ENCODE data around the gene BDKRB2. TPM values are rescaled to one million over a fixed set of nuclear protein-coding genes. Genes with fewer than 3 reads are reported as not detected.

Gene BDKRB2
- total RNA-seq, 2 experiments from 2014 or later = 0.12 TPM; not detected in 1

DNA sequence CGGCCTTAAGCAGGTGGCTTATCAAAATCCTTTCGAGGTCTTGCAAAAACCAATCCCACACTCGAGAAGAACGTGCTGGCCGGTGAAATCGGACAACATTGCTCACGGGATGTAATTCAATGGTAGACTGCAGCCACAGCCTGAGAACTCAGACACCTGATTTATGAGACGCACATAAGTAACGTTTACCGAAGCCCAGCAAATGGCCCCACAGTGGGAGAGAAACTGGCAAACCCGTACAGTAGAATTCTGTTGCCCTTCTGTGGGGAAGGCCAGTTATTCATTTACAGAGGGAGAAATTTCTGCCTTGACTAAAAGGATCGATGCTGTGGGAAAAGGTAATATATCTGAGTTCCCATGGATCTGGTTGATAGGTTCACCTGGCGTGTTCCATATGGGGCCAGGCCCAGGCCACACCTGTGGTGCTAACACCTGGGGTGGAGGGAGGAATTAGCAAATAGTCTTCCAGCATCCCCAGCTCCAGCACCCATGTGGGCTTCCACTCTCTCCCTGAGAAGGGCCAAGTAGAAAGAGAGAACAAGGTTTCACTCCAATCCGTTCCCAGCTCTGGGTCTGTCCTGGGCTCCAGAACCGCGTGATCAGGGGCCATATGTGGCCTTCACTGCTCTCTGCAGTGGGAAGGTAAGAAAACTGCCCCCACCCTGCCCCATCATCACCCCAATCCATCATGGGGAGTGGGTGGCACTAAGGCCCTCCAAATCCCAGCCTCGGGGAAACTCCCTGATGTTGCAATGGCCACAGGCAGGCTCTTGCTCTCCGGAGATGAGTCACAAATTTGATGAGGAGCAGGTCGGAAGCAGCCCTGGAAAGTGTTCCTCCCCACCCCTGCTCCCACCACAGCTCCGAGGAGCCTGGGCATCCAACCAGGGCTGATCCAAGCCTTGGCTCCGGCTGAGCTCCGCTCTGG, 64.1 kb downstream of the BDKRB2 start:
- no peak overlapping the region for H3K4me3 Mint-ChIP-seq
- DNase-seq = no peak
- intact Hi-C loops (cut with micrococcal nuclease) = no loop called here

DNA sequence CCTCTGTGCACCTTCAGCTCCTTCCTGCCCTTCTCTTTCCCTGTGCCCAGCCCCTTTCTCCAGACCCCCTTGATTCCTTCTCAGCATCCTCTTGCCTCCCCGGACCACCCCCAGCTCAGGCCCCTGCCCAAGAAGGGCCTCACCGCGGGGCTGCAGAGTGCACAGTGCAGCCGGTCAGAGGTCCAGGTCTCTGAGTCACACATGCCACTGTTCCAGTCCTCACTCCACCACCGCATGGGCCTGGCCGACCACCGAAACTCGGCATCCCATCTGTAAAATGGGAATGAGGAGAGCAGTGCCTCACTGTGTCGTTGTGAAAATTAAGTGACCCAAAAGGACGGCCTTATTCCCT, 64.7 kb downstream of the BDKRB2 start:
- H3K4me1 Mint-ChIP-seq (ENCODE audit: low read depth) = no peaks in the 10 kb centered on the region
- ChIA-PET CTCF (no interaction called here), POLR2A (no interaction called here)
- peaks cover 7% of the 10 kb centered on the region for H3K9me3 Mint-ChIP-seq
- no peaks in the 10 kb centered on the region for H3K36me3 Mint-ChIP-seq
- H3K27ac Mint-ChIP-seq = no peak overlapping the region
- no peak overlapping the region for H3K4me3 Mint-ChIP-seq
- H3K27me3 Mint-ChIP-seq = peaks cover 2% of the 10 kb centered on the region
- intact Hi-C loops (cut with micrococcal nuclease) = no loop called here
- no peak for DNase-seq

More for the DNA sequence above, 64.1 kb downstream of the BDKRB2 start:
- POLR2A ChIA-PET = no interaction called here
- no peaks in the 10 kb centered on the region for H3K36me3 Mint-ChIP-seq
- H3K4me1 Mint-ChIP-seq (ENCODE audit: low read depth) = no peaks in the 10 kb centered on the region
- CTCF ChIA-PET = no interaction called here
- peaks cover 7% of the 10 kb centered on the region for H3K9me3 Mint-ChIP-seq
- H3K27ac Mint-ChIP-seq = no peak overlapping the region
- H3K27me3 Mint-ChIP-seq = peaks cover 2% of the 10 kb centered on the region

DNA sequence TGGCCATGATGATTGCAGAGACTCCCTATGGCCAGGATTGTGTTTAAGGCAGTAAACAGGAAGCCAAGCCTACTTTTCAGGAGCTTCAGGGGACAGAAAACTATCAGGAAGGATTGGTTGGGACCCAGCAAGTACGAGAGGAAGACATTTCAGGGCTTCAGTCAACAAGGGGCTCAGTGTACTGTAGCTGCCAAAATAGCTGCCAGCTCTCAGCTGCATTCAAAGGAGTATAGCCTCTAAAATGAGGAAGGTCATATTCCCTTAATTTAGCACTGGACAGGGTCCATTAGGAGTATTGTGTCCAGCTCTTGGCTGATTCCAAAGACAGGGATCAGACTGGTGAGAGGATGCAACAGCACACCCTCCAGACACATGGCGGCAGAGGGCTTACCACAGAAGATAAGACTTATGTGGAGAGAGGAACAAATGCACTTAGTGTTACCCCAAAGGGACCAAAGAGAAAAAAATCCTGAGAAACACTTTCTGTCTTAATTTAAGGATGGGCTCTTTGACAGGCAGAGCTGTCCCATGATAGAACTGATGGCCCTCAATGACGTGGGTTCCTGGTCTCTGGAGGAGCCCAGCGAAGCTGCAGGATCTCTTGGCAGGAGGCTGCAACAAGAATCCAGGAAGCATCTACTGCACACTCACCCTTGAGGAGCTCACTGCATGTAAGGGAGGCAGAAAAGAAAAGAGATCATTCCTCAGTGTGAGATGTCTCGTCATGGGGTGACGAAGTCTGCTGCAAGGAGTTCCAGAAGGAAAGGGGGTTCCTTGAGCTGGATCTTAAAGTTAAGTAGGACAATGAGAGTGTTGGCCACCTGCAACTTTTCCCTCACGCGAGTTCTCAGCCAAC, 66.2 kb downstream of the BDKRB2 start:
- Mint-ChIP-seq H3K27me3 (peaks cover 2% of the 10 kb centered on the region), H3K36me3 (no peaks in the 10 kb centered on the region), H3K4me1 (ENCODE audit: low read depth) (no peaks in the 10 kb centered on the region), H3K4me3 (no peak overlapping the region), H3K9me3 (peaks cover 7% of the 10 kb centered on the region), H3K27ac (no peak overlapping the region)
- intact Hi-C loops (cut with micrococcal nuclease) = no loop called here
- DNase-seq = no peak
- ChIA-PET POLR2A (no interaction called here), CTCF (interaction anchor here (1.0 to 2.1 kb wide), 2 partner anchors 170 to 172 kb away, joined by 4 to 7 read pairs; no protein-coding TSS in a partner anchor)

DNA sequence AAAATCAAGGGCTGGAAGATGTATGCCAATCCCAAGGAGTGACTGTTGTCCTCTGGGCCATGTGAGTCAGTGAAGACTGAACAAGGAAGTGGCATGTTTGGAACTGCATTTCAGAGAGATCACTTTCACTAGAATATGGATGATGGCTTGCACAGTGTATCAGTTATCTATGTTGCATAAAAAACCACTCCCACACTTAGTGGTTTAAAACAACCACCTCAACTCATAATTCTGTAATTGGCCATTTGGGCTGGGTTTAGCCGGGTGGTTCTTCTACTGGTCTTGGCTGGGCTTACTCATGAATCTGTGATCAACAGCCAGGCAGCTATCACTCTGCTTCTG, 66.8 kb downstream of the BDKRB2 start:
- peaks cover 1% of the 10 kb centered on the region for H3K27me3 Mint-ChIP-seq
- H3K36me3 Mint-ChIP-seq = no peaks in the 10 kb centered on the region
- H3K4me1 Mint-ChIP-seq (ENCODE audit: low read depth) = no peaks in the 10 kb centered on the region
- CTCF ChIA-PET = interaction anchor here (2.1 kb wide), 1 partner anchor 171 kb away, joined by 7 read pairs; no protein-coding TSS in a partner anchor
- H3K4me3 Mint-ChIP-seq = no peak overlapping the region
- intact Hi-C loops (cut with micrococcal nuclease) = no loop called here
- no peak for DNase-seq
- POLR2A ChIA-PET = no interaction called here
- peaks cover 7% of the 10 kb centered on the region for H3K9me3 Mint-ChIP-seq
- H3K27ac Mint-ChIP-seq = no peak overlapping the region

DNA sequence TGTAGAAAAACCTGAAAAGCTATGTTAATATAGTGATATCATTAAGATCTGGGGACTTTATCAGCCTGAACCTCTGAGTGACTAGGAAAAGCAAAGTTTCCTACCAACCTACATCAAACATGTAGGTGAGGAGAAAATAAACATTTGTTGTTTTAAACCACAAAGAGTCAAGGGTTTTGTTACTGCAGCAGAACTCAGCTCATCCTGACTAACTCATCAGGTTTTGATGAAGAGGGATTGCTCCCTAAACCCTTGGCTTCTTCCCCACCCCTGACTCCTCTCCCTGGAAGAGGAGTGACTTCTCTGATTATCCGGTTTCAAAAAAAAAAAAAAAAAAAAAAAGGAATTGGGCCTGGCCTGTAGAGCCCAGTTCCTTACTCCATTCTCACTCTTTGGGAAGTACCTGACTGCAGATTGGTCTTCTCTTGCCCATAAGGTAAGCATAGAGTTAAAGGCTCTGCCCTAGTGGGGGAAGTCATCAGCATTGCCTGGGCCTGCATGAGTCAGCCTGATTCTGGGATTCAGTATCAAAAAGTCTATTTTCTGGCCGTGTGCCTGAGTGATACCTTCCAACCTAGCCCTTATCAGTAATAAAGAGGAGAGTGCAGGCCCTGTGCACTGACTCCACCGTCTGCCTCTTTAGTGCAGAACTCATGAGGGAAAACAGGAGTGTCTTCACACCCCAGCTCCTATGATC, 68.3 kb downstream of the BDKRB2 start:
- ChIA-PET POLR2A (interaction anchor here (0.7 kb wide), 1 partner anchor 154 kb away, joined by 4 read pairs; no protein-coding TSS in a partner anchor), CTCF (interaction anchor here (0.9 to 6.2 kb wide), 4 partner anchors 10 to 171 kb away, joined by 3 to 61 read pairs (median 4); no protein-coding TSS in a partner anchor)
- no peaks in the 10 kb centered on the region for H3K4me1 Mint-ChIP-seq (ENCODE audit: low read depth)
- H3K4me3 Mint-ChIP-seq = no peak overlapping the region
- no peaks in the 10 kb centered on the region for H3K27me3 Mint-ChIP-seq
- H3K9me3 Mint-ChIP-seq = peaks cover 12% of the 10 kb centered on the region
- H3K27ac Mint-ChIP-seq = no peak overlapping the region
- no peak for DNase-seq
- no peaks in the 10 kb centered on the region for H3K36me3 Mint-ChIP-seq
- intact Hi-C loops (cut with micrococcal nuclease) = no loop called here

DNA sequence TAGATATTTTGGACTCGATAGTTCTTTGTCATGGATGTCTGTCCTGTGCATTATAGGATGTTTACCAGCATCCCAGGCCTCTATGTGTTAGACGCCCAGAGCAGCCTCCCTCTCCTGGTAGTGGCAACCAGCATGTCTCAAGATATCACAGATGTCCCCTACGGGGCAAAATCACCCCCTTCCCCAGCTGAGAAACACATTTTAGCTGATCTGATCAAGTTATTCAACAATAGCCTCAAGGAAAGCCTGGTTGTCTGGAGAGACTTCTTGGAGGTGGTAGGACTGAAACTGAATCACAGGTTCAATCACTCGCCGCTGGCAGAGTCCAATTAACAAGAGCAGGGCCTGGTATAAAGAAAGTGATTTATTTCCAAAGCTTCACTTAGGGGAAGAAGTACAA, 69.0 kb downstream of the BDKRB2 start:
- CTCF ChIA-PET = interaction anchor here (0.9 to 6.2 kb wide), 6 partner anchors 11 to 274 kb away, joined by 3 to 61 read pairs (median 4); no protein-coding TSS in a partner anchor
- intact Hi-C loops (cut with micrococcal nuclease) = no loop called here
- Mint-ChIP-seq H3K4me3 (no peak overlapping the region), H3K36me3 (peaks cover under 1% of the 10 kb centered on the region), H3K4me1 (ENCODE audit: low read depth) (no peaks in the 10 kb centered on the region), H3K27ac (no peak overlapping the region), H3K27me3 (no peaks in the 10 kb centered on the region), H3K9me3 (peaks cover 16% of the 10 kb centered on the region)
- POLR2A ChIA-PET = no interaction called here
- DNase-seq = no peak

DNA sequence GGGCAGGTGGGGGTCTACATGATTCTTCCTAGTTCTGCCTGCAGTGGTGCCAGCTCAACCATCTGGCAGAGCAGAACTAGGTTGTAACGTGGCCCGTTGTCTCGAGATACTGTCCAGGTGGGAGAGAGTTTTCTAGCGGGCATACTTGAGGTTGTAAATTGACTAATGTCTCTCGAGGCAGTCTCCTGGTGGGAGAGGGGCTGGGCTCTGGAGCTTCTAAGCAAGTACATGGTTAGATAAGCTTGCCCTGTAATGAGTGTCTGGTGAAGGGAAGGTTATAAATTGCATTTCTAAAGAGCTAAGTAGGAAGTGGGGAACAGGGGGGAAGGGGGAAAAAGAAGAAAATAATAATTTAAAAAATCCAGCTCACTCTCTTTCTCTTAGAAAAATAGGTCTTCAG, 69.5 kb downstream of the BDKRB2 start:
- no peak overlapping the region for H3K27ac Mint-ChIP-seq
- POLR2A ChIA-PET = no interaction called here
- H3K9me3 Mint-ChIP-seq = peaks cover 19% of the 10 kb centered on the region
- CTCF ChIA-PET = interaction anchor here (1.0 to 6.2 kb wide), 5 partner anchors 12 to 275 kb away, joined by 4 to 61 read pairs (median 4); no protein-coding TSS in a partner anchor
- H3K27me3 Mint-ChIP-seq = no peaks in the 10 kb centered on the region
- no peak overlapping the region for H3K4me3 Mint-ChIP-seq
- no peak for DNase-seq
- H3K4me1 Mint-ChIP-seq (ENCODE audit: low read depth) = no peaks in the 10 kb centered on the region
- H3K36me3 Mint-ChIP-seq = peaks cover 3% of the 10 kb centered on the region
- intact Hi-C loops (cut with micrococcal nuclease) = no loop called here

DNA sequence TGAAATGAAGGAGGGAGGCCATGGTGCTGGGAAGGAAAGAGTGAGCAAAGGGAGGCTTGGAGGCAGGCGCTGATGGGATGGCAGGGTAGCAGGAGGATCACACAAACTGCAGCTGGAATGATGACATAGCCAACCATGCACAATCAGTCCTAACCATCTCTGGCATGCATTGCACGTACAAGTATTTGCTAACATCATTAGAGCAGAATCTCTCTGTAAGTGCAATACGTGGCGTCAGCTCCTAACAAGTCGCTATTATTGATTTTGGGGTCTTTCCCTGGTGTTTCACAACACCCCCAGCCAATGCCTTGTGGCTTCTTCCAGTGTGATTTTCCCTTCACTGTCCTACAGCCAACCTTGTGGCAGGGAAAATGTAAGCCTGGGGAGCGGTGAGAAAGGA, 69.9 kb downstream of the BDKRB2 start:
- no peaks in the 10 kb centered on the region for H3K27me3 Mint-ChIP-seq
- H3K9me3 Mint-ChIP-seq = peaks cover 19% of the 10 kb centered on the region
- no peak overlapping the region for H3K4me3 Mint-ChIP-seq
- CTCF ChIA-PET = interaction anchor here (0.9 to 6.2 kb wide), 9 partner anchors 11 to 275 kb away, joined by 3 to 61 read pairs (median 4); no protein-coding TSS in a partner anchor
- POLR2A ChIA-PET = no interaction called here
- peaks cover 3% of the 10 kb centered on the region for H3K36me3 Mint-ChIP-seq
- intact Hi-C loops (cut with micrococcal nuclease) = no loop called here
- no peaks in the 10 kb centered on the region for H3K4me1 Mint-ChIP-seq (ENCODE audit: low read depth)
- no peak overlapping the region for H3K27ac Mint-ChIP-seq
- no peak for DNase-seq

DNA sequence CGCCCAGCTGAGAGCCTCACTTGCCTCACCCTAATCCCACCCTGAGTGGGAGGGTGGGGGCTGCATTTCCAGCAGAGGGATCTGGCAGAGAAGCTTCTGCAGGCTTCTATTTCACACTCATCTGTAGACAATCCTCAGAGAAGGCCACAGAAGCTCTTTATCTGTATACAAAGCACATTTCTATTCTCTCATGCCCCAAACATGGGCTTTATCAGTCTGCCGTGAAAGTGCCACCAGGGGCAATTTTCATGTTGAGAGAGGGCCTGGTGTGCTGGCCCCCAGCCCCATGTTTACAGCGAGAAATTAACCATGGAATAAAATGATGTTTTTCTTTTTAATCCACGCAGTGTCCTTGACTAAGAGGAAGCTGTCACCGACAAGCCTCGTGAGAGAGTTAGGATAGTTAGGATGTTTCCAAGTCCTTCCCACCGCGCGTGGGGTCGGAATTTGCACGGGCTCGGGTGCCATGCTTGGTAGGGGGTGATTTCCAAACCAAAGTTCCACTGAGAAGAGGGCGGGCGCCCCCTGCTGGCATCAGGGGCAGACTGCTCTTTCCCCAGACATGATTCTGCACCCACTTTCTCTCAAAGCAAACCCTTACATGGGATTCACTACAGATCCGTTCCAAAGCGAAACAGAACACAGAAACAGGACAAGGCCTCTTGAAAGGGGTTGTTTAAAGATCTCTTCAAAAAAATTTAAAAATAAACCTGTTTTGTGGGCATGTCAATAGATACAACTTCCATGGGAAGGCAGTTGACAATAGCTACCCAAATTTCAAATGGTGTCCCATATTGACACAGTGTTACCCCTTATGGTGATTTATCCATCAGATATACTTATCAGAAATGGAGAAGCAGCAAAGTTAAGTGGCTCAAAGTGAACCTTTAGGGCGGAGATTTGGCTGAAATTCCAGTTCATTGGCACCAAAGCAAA, 70.8 kb downstream of the BDKRB2 start:
- POLR2A ChIA-PET = no interaction called here
- H3K27me3 Mint-ChIP-seq = no peaks in the 10 kb centered on the region
- peaks cover 5% of the 10 kb centered on the region for H3K36me3 Mint-ChIP-seq
- CTCF ChIA-PET = interaction anchor here (0.5 to 6.2 kb wide), 18 partner anchors 10 to 716 kb away, joined by 3 to 61 read pairs (median 4); partner anchors contain the start of gene BDKRB1
- H3K27ac Mint-ChIP-seq = no peak overlapping the region
- H3K9me3 Mint-ChIP-seq = peaks cover 19% of the 10 kb centered on the region
- no peak overlapping the region for H3K4me3 Mint-ChIP-seq
- intact Hi-C loops (cut with micrococcal nuclease) = loop anchor here (1.0 to 5.0 kb wide), 2 partner anchors 175 to 278 kb away; no protein-coding TSS in a partner anchor
- no peaks in the 10 kb centered on the region for H3K4me1 Mint-ChIP-seq (ENCODE audit: low read depth)
- peak; percentile 78 for DNase-seq

DNA sequence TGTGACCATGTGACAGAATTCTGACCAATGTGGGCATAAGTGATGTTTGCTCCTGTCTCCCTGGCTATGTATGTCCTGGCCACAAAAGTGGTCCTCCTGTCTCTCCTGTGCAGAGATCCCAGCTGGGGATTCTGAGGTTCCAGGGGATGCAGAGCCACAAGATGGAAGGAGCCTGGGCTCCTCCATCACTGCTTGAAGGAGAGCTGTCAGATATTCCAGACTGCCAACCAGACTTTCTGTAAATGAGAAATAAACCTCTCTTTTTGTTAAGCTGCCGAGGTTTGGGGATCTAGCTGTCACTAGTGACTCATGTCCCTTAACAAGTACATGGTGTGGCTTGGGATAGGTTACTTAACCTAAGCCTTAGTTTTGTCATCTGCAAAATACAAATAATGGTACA, 73.3 kb downstream of the BDKRB2 start:
- ChIA-PET POLR2A (no interaction called here), CTCF (interaction anchor here (6.2 kb wide), 1 partner anchor 176 kb away, joined by 61 read pairs; no protein-coding TSS in a partner anchor)
- Mint-ChIP-seq H3K4me3 (no peak overlapping the region), H3K36me3 (peaks cover 5% of the 10 kb centered on the region), H3K27me3 (no peaks in the 10 kb centered on the region), H3K4me1 (ENCODE audit: low read depth) (no peaks in the 10 kb centered on the region), H3K27ac (no peak overlapping the region), H3K9me3 (peaks cover 12% of the 10 kb centered on the region)
- intact Hi-C loops (cut with micrococcal nuclease) = loop anchor here (5.0 kb wide), 1 partner anchor 281 kb away; no protein-coding TSS in a partner anchor
- DNase-seq = no peak

DNA sequence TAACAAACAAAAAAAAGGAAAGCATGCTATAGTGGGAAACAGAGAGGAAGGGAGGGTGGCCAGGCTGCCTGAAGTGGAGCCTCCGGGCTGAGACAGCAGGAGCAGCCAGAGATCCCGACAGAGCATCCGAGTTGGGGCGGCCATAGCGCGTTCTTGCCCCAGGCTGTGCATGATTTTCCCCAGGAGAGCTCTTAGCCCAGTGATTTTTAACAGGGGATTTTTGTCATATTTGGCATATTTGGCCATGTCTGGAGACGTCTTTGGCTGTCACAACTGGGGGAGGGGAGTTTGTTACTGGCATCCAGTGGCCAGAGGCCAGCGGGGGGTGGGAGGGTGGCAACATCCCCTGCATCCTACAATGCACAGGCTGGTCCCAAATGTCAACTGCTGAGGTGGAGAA, 74.9 kb downstream of the BDKRB2 start:
- Mint-ChIP-seq H3K27me3 (no peaks in the 10 kb centered on the region), H3K4me3 (no peak overlapping the region), H3K27ac (no peak overlapping the region), H3K9me3 (peaks cover 12% of the 10 kb centered on the region), H3K4me1 (ENCODE audit: low read depth) (no peaks in the 10 kb centered on the region), H3K36me3 (peaks cover 7% of the 10 kb centered on the region)
- ChIA-PET POLR2A (no interaction called here), CTCF (interaction anchor here (1.5 kb wide), 1 partner anchor 179 kb away, joined by 5 read pairs; no protein-coding TSS in a partner anchor)
- DNase-seq = no peak
- intact Hi-C loops (cut with micrococcal nuclease) = loop anchor here (5.0 kb wide), 1 partner anchor 282 kb away; no protein-coding TSS in a partner anchor
